CD4-positive, alpha-beta T cell treated with Interleukin-21 for 1 hour (primary cell): ENCODE data around the gene LRRC43.

Source experiments
- DNase-seq: peaks from one replicate; pipeline ENCODE4 v3.0.0-alpha.2; 2020

The LRRC43 gene

DNA sequence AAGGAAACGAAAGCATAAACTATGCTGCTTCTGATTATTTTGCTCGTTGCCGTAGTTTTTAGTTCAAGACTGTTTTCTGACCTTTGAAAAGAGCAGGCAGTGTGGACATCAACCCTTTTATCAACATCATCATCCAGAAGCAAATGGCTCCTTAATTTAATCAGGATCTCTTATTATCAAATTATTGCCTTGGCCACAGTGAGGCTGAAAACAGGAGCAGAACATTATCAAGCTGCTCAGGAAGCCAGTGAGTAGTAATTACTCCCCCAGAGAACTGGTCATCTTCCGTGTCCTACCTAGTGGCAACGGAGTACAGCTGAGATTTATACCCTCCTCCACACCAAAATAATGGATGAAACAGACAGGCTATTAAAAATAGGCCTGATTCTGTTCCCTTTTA, 45.2 kb downstream of the LRRC43 start:
- no peak for DNase-seq

DNA sequence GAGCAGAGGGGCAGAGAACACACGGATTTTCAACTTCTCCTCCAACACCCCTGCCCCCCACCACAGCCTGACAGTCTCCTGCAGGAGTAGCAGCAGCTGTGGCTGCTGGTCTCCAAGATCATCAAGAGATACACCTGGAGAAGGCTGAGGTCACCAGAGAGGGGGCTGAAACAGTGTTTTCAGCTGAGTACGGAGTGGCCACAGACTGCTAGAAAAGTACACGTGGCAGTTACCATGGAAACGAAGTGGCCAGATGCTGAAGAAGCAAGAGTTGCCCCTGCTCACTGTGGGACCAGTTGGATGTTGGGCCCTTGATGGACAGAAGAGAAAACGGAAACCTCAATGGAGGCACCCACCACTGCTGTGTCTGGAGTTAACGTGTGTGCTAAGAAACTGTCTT, 47.9 kb downstream of the LRRC43 start:
- DNase-seq: no peak

- no peak for DNase-seq
These were observed 49.8 kb downstream of the LRRC43 start for GRCh38 chr12:122232691-122233090.

- DNase-seq: no peak
These were observed 52.8 kb downstream of the LRRC43 start for GRCh38 chr12:122235741-122236140.

DNA sequence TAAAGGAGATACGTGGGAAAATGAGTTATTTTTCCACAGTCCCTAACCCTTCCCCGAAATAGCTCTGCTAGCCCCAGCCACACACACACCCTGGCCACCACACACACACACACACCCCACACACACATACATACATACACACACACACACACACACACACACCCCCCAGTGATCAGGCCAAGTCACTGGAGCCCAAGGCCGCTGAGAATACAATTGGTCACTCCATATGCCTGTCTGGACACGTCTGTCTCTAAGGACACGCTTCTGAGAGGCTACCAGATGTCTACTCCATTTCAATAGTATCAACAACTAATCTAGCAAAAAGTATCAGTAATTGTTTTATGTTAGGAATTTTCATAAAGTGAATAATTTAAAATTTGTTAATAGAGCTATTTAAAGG, 55.9 kb downstream of the LRRC43 start:
- no peak for DNase-seq

GRCh38 chr12:122243965-122244364, 61.0 kb downstream of the LRRC43 start:
- DNase-seq: peak; percentile 43

DNA sequence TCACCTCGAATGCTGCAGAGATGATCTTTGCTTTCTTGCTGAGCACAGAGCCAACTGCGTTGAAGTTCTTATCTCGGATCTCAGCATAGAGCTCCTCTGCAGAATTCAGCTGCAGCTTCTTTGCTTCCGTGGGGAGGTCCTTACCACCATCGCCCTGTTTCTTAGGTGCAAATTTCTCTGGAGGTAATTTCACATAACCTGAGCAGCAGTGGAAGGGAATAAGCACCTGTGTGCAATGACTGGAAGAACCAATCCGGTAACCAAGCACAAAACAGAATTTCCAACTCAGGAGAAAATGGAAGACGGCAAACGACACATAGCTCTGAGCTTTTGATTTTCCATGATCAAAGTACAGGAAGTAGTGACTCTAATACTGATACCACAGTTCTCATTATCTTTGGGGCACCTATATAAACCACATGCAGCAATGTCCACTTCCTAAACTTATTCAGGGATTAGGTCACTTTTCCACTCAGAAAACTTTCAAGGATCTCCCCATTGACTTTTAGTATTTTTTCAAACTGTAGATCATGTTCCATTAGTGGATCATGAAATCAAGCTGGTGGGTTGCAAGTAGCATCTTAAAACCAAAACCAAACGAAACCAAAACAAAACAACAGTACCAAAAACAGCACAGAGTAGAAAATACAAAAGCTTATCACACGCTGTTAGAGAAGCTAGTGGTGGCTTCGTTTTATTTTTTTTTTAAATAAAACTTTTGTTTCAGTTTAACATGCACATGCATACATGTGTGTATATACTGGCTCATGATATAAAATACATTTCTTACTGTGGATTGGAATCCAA, 61.8 kb downstream of the LRRC43 start:
- DNase-seq: peak; percentile 58

DNA sequence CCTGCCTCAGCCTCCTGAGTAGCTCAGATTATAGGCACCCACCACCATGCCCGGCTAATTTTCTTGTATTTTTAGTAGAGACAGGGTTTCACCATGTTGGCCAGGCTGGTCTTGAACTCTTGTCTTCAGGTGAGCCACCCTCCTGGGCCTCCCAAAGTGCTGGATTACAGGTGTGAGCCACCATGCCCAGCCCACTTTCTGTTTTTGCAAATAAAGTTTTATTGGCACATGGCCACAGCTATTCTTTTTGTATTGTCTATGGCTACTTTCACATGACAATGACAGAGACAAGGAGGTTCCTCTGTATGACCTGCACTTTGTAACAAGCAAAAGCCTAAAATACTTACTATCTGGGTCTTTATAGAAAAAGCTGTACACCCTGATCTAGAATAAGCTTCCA, 62.6 kb downstream of the LRRC43 start:
- peak; percentile 18 for DNase-seq

- DNase-seq: no peak
These were observed 67.1 kb downstream of the LRRC43 start for GRCh38 chr12:122250047-122250446.

- DNase-seq: no peak
These were observed 67.6 kb downstream of the LRRC43 start for GRCh38 chr12:122250536-122250935.
